Gastrocnemius medialis (tissue), 4 donors: ENCODE measurements around the gene SLC17A2. TPM values are rescaled to one million over a fixed set of nuclear protein-coding genes. Genes with fewer than 3 reads are reported as not detected.

Experiments used
- ATAC-seq, 2 donors: fragments of 150-250 bp; one replicate each; pipeline ENCODE4 v1.9.1; 2016
- DNase-seq, 2 donors: peaks; one replicate each; pipeline ENCODE4 v3.0.0-alpha.2; 2019
- H3K27ac ChIP-seq, 4 donors: fragments of 200-600 bp; sonication (generic); 1 replicate in 1 of 4; 2 replicates in 3 of 4; pipeline ENCODE4 v1.5.1; 2016 to 2018; ENCODE audit warnings: mild to moderate bottlenecking in 2 of 4, moderate library complexity in 1 of 4
- H3K27me3 ChIP-seq, 3 donors: fragments of 200-600 bp; sonication (generic) in 2 of 3; 1 replicate in 1 of 3; 2 replicates in 2 of 3; pipeline versions ENCODE4 v1.5.1 to v1.6.0; 2016 to 2019; ENCODE audit warnings: mild to moderate bottlenecking in 1 of 3, moderate library complexity in 1 of 3
- H3K36me3 ChIP-seq, 2 donors: fragments of 200-600 bp; sonication (generic) in 1 of 2; one replicate each; pipeline ENCODE4 v1.5.1; 2017 to 2018
- H3K4me1 ChIP-seq, 2 donors: fragments of 200-600 bp; sonication (generic) in 1 of 2; one replicate each; pipeline ENCODE4 v1.5.1; 2016 to 2017; ENCODE audit warnings: mild to moderate bottlenecking in 2 of 2
- H3K4me3 ChIP-seq, 4 donors: fragments of 200-600 bp; sonication (generic) in 3 of 4; 1 replicate in 1 of 4; 2 replicates in 3 of 4; pipeline ENCODE4 v1.5.1; 2016 to 2019; ENCODE audit warnings: mild to moderate bottlenecking in 2 of 4
- H3K9me3 ChIP-seq, 3 donors: fragments of 200-600 bp; sonication (generic) in 2 of 3; 1 replicate in 1 of 3; 2 replicates in 2 of 3; pipeline ENCODE4 v1.5.1; 2016 to 2019
- POLR2A ChIP-seq, 2 donors: fragments of 450-650 bp; IDR thresholded peaks; one replicate each; pipeline ENCODE4 v1.6.1; 2017; ENCODE audit warnings: antibody characterized with exemption in 2 of 2, mild to moderate bottlenecking in 2 of 2, moderate library complexity in 2 of 2
- in situ Hi-C, 4 donors: fragments of 200-750 bp; cut with MboI; loops; one replicate each; pipeline versions ENCODE4 v1.15.0 to v1.8.0; 2017; ENCODE audit warnings: low sequenced_read_pairs in 4 of 4
- intact Hi-C: fragments of 100-400 bp; cut with DNase I; formaldehyde crosslinking; loops from one replicate; pipeline ENCODE4 v1.15.1; 2023; ENCODE audit warnings: low total_unique reads
- total RNA-seq, 4 donors: library from RNA; depleted of rRNA; stranded (reverse); fragments of >200 nt; gene quantifications; one replicate each; pipeline versions ENCODE4 v1.1.0 to v1.2.3, GENCODE V29; 2016
- TF ChIP-seq, protein P1 (sequence below), 5 experiments: fragments of 450-650 bp in 3 of 5; fragments of 200-600 bp in 2 of 5; sonication (generic) in 2 of 5; IDR thresholded peaks in 4 of 5; conservative IDR thresholded peaks in 1 of 5; 1 replicate in 4 of 5; 2 replicates in 1 of 5; pipeline ENCODE4 v1.5.1; 2016 to 2019; ENCODE audit warnings: antibody characterized with exemption in 5 of 5, mild to moderate bottlenecking in 3 of 5, moderate library complexity in 3 of 5

SLC17A2 gene
- total RNA-seq, 4 donors from 2014 or later, result 0.11 TPM; not detected in 3

DNA sequence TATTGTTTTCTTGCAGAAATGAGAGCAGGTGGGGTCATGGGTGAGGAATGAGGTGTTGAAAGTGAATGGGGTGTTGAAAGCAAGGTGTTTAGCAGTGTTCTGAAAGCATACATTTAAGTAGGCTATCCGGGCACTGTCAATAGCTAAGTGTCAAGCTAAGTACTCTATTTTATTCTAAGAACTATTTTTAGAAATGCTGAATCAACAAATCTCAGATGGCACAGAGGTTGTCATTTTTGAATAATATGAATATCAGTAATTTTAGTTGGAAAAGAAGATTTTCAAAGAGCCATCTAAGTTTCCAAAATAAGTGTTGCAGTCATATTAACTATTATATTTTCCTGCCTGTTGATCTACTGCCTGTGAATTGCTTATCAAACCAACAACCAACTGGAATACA lies 34.7 kb downstream of the SLC17A2 start:
- in situ Hi-C loops, result no loop called here
- no peaks in the 10 kb centered on the region for H3K4me1 ChIP-seq
- H3K9me3 ChIP-seq, result no peaks in the 10 kb centered on the region
- DNase-seq (no peak), ATAC-seq (no peak)
- no peak for TF ChIP-seq POLR2A (IDR thresholded peaks at IDR 0.05)
- TF ChIP-seq, protein P1, sequence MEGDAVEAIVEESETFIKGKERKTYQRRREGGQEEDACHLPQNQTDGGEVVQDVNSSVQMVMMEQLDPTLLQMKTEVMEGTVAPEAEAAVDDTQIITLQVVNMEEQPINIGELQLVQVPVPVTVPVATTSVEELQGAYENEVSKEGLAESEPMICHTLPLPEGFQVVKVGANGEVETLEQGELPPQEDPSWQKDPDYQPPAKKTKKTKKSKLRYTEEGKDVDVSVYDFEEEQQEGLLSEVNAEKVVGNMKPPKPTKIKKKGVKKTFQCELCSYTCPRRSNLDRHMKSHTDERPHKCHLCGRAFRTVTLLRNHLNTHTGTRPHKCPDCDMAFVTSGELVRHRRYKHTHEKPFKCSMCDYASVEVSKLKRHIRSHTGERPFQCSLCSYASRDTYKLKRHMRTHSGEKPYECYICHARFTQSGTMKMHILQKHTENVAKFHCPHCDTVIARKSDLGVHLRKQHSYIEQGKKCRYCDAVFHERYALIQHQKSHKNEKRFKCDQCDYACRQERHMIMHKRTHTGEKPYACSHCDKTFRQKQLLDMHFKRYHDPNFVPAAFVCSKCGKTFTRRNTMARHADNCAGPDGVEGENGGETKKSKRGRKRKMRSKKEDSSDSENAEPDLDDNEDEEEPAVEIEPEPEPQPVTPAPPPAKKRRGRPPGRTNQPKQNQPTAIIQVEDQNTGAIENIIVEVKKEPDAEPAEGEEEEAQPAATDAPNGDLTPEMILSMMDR (IDR thresholded peaks at IDR 0.05 in 4 of 5, conservative IDR thresholded peaks at IDR 0.05 in 1 of 5), result no peak
- intact Hi-C loops, result no loop called here
- H3K27me3 ChIP-seq, result no peaks in the 10 kb centered on the region
- no peak overlapping the region for H3K27ac ChIP-seq
- no peaks in the 10 kb centered on the region for H3K36me3 ChIP-seq
- no peak overlapping the region for H3K4me3 ChIP-seq

GRCh38 chr6:25893778-25894177 lies 36.7 kb downstream of the SLC17A2 start:
- no peaks in the 10 kb centered on the region for H3K4me1 ChIP-seq
- H3K27me3 ChIP-seq, result no peaks in the 10 kb centered on the region
- H3K9me3 ChIP-seq, result no peaks in the 10 kb centered on the region
- DNase-seq, result no peak
- H3K27ac ChIP-seq, result no peak overlapping the region
- in situ Hi-C loops (no loop called here), intact Hi-C loops (loop anchor here (5.0 kb wide), 1 partner anchor 671 kb away; no protein-coding TSS in a partner anchor)
- TF ChIP-seq POLR2A (IDR thresholded peaks at IDR 0.05), result no peak
- TF ChIP-seq, protein P1 (IDR thresholded peaks at IDR 0.05 in 4 of 5, conservative IDR thresholded peaks at IDR 0.05 in 1 of 5), result no peak
- ATAC-seq, result no peak
- H3K4me3 ChIP-seq, result no peak overlapping the region
- no peaks in the 10 kb centered on the region for H3K36me3 ChIP-seq

DNA sequence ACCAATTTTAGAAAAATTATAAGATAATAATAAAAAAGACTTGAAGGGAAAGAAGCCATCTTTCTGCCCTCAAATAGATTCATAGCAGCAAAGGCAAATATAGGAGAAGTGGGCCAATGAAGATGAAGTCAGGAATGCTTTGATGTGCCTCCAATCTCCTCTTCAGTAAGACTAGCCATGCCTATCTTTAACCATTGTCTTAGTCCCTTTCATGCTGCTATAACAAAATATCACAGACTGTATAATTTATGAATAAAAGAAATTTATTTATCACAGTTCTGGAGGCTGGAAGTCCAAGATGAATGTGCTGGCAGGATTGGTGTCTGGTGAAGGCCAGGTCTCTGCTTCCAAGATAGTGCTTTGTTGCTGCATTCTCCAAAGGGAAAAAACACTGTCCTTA lies 37.6 kb downstream of the SLC17A2 start:
- in situ Hi-C loops, result no loop called here
- Histone ChIP-seq H3K27ac (no peak overlapping the region), H3K9me3 (no peaks in the 10 kb centered on the region), H3K4me3 (no peak overlapping the region), H3K27me3 (no peaks in the 10 kb centered on the region), H3K4me1 (no peaks in the 10 kb centered on the region), H3K36me3 (no peaks in the 10 kb centered on the region)
- no peak for TF ChIP-seq POLR2A (IDR thresholded peaks at IDR 0.05)
- TF ChIP-seq, protein P1 (IDR thresholded peaks at IDR 0.05 in 4 of 5, conservative IDR thresholded peaks at IDR 0.05 in 1 of 5), result no peak
- ATAC-seq, result no peak
- intact Hi-C loops, result loop anchor here (5.0 kb wide), 1 partner anchor 671 kb away; no protein-coding TSS in a partner anchor
- DNase-seq, result no peak

DNA sequence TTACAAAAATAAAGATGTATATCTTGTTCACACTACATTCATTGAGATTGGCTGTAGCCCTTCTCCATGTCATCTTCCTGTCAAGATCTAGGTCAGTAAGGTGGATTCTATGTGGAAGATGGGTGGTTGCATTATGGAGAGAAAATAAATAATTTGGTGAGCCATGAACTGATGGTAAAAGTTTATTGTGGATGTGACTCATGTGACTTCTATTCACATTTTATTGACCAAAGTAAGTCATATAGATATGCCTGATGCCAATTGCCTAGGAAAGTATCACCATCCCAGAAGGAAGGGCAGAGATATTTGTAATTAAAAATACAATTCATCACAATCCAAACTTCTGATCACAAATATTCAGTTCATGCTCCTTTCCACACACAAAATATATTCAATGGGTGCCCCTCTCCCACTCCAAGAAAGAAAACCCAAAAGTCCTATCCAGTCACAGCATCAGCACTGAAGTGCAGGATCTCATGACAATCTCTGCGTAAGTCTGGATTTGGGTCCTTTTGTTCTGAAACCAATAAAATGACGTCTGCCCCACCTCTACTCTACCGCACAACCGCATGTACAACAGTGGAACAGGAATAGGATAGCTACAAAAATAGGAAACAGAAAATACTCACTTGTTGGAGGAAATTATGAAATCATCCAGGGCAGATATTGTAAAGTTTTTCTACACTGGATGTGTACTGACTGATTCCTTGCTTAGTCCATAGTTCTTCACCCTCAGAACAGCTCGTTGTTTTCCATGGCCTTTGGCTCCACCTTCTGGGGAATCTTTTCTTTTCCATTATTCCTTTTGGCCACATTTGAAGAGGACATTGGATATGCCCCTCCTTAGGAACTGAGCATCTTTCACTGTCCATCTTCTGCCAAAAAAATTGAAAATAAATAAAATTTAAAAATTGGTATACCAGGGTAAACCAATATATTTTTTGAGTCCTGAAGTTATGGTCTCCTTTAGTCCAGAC lies 40.3 kb downstream of the SLC17A2 start:
- in situ Hi-C loops, result no loop called here
- Histone ChIP-seq H3K4me3 (no peak overlapping the region), H3K4me1 (no peaks in the 10 kb centered on the region), H3K27ac (no peak overlapping the region), H3K36me3 (no peaks in the 10 kb centered on the region), H3K27me3 (no peaks in the 10 kb centered on the region), H3K9me3 (no peaks in the 10 kb centered on the region)
- DNase-seq, result no peak
- ATAC-seq, result no peak
- intact Hi-C loops, result loop anchor here (5.0 kb wide), 1 partner anchor 668 kb away; no protein-coding TSS in a partner anchor
- no peak for TF ChIP-seq POLR2A (IDR thresholded peaks at IDR 0.05)
- TF ChIP-seq, protein P1 (IDR thresholded peaks at IDR 0.05 in 4 of 5, conservative IDR thresholded peaks at IDR 0.05 in 1 of 5), result peak in 3 of 5 experiments; percentile 19 to 31 (median 24)
